Esophagus muscularis mucosa (tissue), 3 donors: ENCODE data around the gene AOAH.

Source experiments
- CTCF ChIP-seq, 3 experiments: fragments of 200-600 bp in 2 of 3; fragments of 450-650 bp in 1 of 3; sonication (generic) in 2 of 3; IDR thresholded peaks; one replicate each; pipeline ENCODE4 v1.5.1; 2017 to 2019; ENCODE audit warnings: antibody characterized with exemption in 3 of 3, mild to moderate bottlenecking in 2 of 3, moderate library complexity in 1 of 3
- POLR2AphosphoS5 ChIP-seq, 2 donors: sonication (generic); formaldehyde crosslinking; IDR thresholded peaks; one replicate each; pipeline ENCODE4 v1.6.1; 2017; ENCODE audit warnings: antibody characterized with exemption in 2 of 2

GRCh38 chr7:36736090-36736898 lies 12.0 kb upstream of the AOAH start:
- TF ChIP-seq CTCF (IDR thresholded peaks at IDR 0.05): no peak
- no peak for TF ChIP-seq POLR2AphosphoS5 (IDR thresholded peaks at IDR 0.05)
